KBM-7 (cell line): ENCODE data around the gene PM20D1.

Source experiments
- DNase-seq: peaks from one replicate; pipeline ENCODE4 v3.0.0-alpha.2; 2015
- in situ Hi-C: fragments of 300-500 bp; cut with MboI; formaldehyde crosslinking; loops from 2 replicates; pipeline ENCODE4 v1.14.3; 2020; ENCODE audit warnings: low sequenced_read_pairs, low pct_unique_long_range_greater_than_20kb, mixed read lengths

Gene PM20D1

DNA sequence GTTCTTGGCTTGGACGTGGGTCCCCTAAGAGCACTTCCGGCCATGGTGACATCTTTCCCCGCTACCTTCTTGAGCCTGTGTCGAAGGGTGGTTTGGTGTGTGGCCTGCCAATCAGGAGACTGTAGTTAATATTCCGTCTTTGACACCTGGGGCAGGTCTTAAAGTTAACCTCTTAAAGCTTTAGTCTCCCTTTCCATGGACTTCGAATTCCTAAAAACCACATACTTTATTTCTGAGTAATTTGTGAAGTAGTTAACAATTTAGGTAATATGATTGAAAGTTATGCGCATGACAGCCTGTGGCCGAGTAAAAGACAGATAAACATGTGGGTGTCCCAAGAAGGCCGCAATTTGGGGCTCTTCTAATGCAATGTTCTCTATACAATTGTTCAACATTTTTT, 64.5 kb downstream of the PM20D1 start:
- no peak for DNase-seq
- in situ Hi-C loops = loop anchor here (25.0 kb wide), 2 partner anchors 177 to 352 kb away; no protein-coding TSS in a partner anchor

DNA sequence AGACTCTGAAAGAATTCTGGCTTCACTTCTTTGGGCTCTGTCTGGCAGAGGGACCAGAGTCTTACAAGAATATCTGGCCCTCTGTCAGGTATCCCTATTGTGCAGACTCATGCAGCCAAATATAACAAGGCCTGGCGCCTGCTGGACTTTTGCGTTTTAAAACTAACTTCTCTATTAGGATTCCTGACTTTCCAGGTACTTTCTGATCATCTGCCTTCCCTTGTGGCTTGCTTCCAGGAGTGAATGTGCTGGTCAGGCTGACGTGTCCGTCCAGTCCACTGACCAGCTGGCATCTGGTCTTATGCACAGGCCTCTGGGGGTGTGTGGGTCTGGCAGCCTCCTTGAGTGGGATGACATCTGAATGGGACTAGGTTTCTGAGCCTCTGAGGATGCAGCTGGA, 66.0 kb downstream of the PM20D1 start:
- in situ Hi-C loops = loop anchor here (25.0 kb wide), 2 partner anchors 178 to 353 kb away; no protein-coding TSS in a partner anchor

GRCh38 chr1:205783433-205783795, 66.5 kb downstream of the PM20D1 start:
- no peak for DNase-seq
- in situ Hi-C loops = loop anchor here (25.0 kb wide), 2 partner anchors 179 to 354 kb away; no protein-coding TSS in a partner anchor

More for the DNA sequence above, 66.0 kb downstream of the PM20D1 start:
- no peak for DNase-seq

GRCh38 chr1:205782627-205783432, 67.1 kb downstream of the PM20D1 start:
- DNase-seq = no peak
- in situ Hi-C loops = loop anchor here (25.0 kb wide), 2 partner anchors 179 to 354 kb away; no protein-coding TSS in a partner anchor

DNA sequence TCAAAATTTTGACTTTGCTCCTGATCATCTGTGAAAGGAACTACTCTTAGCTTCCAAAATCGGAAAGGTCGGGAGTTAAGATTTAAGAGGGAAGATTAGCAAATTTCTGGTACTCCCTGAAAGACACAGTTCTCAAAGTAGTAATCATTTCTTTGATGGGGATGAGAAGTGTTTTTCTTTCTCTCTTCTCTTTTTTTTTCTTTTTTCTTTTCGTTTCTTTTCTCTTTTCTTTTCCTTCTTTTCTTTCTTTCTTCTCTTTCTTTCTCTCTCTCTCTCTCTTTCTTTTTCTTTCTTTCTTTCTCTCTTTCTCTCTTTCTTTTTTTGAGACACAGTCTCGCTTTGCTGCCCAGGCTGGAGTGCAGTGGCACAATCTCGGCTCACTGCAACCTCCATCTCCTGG, 69.6 kb downstream of the PM20D1 start:
- no peak for DNase-seq
- in situ Hi-C loops = loop anchor here (25.0 kb wide), 2 partner anchors 182 to 357 kb away; no protein-coding TSS in a partner anchor
